GM21529 (cell line): ENCODE data around the gene BEST3.
A peak's percentile ranks its signal among the peaks of the same experiment; 100 is the strongest.

ENCODE experiments used
- ATAC-seq: cut with Tn5 transposase; IDR thresholded peaks from one replicate; pipeline ENCODE4 v1.9.1; 2021; ENCODE audit not compliant: unreplicated experiment

BEST3 gene

GRCh38 chr12:69698769-69699540 is at the start of gene BEST3:
TSS of gene BEST3 (minus strand) at chr12:69699303. CDS start at chr12:69697798, 1,505 bp downstream.
- no peak for ATAC-seq

DNA sequence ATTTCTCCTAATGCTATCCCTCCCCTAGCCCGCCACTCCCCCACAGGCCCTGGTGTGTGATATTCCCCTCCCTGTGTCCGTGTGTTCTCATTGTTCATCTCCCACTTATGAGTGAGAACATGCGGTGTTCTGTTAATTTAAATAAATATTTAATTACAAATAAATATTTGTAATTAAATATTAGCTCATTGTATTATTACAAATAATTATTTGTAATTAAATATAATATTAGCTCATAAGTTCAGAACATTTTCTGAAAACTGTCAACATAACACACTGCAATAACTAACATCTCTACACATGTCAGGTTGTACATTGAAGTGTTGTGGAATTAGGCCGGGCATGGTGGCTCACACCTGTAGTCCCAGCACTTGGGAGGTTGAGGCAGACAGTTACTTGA is 45.0 kb upstream of the BEST3 start:
- ATAC-seq, result no peak

DNA sequence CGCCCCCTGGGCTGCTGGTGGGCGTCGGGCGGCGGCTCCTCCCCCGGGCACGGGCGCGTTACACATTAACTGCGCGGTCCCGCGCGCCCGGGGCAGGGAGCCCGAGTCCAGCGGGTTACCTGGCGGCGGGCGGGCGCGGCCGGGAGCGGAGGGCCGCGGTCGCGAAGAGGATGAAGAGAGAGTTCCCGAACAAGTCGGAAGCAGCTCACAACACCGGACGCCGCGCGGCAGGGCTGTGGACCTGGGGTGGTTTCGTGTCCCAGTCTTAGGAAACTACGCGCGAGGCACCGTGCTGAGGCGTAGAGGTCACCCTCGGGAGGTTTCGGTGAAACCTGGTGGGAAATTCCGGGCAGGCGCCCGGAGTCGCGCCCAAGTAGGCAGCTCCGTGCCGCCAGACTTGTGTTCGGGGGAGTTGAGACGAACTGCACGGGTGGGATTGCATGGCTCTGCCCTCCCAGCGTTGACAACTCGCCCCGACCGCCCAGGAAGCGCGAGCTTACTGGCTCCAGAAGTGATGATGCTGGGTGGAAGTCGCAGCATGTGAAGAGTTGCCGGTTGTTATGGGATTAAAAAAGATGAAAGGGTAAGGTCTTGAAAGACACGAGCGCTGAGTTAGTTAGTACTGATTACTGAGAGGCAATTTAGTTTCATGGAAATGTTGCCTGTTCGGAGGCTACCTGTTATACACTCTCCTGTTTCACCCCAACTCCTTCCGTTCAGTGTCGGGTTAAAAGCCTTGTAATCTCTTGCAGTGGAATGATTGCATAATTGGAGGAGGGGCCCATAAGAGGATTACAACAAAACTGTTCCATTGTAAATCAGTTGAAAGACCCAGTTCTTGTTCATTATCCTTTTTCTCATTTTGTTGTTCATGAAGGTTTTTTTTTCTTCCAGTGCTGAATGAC is 40.4 kb upstream of the BEST3 start:
- ATAC-seq, result peak; percentile 41

GRCh38 chr12:69738351-69739286 is 39.5 kb upstream of the BEST3 start, which contains the start of gene RAB3IP:
TSS of gene RAB3IP (plus strand) at chr12:69738860. CDS start at chr12:69755409, 16,549 bp downstream.
- peak; percentile 80 for ATAC-seq

GRCh38 chr12:69733638-69734037 is 34.5 kb upstream of the BEST3 start:
- ATAC-seq, result no peak

GRCh38 chr12:69732088-69732487 is 33.0 kb upstream of the BEST3 start:
- no peak for ATAC-seq

GRCh38 chr12:69726922-69727321 is 27.8 kb upstream of the BEST3 start:
- ATAC-seq, result no peak

- no peak for ATAC-seq
Observed at GRCh38 chr12:69720750-69721149, 21.6 kb upstream of the BEST3 start.

DNA sequence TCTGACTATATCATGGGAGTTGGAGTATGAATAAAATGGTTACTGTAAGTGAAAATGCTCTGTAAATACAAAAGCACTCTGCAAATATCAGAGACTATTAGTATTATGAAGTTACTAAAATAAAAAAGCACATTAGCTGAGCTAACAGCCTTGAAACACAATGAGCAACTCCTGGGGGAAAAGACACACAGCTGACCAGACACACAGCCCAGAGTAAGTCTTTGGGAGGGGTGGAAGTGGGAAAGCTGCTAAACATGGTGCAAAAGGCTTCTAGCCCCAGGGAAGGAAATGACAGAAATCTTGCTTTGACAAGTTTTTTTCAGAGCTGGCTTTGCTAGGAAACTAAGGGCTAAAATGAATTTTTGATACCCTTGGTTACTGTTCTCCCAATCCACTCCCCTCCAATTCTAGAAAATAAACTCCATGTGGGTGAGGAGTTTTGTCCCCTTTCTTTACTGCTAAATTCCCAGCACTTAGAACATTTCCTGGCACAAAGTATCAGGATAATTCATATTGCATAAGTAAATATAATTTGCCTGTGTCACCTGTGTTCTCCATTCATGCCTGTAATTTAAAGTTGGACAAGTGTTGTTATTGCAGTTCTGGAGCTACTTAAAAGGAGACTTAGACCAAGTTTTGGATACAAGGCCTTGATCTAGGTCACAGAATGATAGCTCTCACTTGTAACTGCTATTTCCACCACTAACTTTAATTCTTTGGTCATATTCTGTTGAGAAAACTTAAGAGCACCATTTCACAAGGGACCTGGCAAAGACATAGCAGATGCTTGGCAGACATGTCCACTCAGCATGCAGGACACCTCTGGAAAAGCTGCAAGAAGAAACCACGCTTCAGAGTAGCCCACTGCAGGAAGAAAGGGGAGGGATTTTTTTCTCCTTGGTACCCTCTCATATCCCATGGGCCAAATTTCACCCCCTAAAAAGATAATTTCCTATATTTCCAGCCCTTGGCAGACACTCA is 20.5 kb upstream of the BEST3 start:
- no peak for ATAC-seq

- no peak for ATAC-seq
Observed at GRCh38 chr12:69714542-69714941, 15.4 kb upstream of the BEST3 start.

- ATAC-seq, result no peak
Observed at GRCh38 chr12:69712826-69713225, 13.7 kb upstream of the BEST3 start.

DNA sequence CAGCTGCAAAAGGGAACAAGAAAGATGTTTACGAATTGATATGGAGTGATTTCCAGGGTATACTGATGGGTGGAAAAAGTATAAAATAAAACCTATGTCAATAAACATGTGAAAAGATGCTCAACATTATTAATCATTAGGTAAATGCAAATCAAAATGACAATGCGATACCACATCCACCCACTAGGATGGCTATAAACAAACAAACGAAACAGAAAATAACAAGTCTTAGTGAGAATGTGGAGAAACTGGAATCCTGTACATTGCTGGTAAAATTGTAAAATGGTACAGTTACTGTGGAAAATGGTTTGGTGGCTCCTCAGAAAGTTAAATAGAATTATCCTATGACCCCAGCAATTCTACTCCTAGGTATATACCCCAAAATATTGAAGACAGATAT is 9.5 kb upstream of the BEST3 start:
- ATAC-seq, result no peak

DNA sequence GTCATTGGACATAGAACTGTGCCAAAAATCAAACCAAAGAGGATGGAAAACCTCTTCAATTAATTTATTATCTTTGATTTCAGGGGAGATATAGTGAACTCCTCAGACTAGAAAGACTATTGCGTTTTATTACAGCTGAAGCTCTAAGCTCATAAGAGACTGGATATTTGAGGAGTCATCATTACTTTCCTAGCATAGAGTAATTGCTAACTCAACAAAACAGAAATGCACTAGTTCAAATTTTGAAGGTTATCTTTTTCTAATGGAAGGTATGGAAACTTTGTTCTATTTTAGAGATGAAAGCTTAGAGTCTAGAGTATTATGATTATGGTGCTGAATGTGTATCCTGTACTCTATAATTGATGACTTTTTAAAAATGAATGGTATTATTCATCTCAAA is 5.3 kb upstream of the BEST3 start:
- no peak for ATAC-seq

DNA sequence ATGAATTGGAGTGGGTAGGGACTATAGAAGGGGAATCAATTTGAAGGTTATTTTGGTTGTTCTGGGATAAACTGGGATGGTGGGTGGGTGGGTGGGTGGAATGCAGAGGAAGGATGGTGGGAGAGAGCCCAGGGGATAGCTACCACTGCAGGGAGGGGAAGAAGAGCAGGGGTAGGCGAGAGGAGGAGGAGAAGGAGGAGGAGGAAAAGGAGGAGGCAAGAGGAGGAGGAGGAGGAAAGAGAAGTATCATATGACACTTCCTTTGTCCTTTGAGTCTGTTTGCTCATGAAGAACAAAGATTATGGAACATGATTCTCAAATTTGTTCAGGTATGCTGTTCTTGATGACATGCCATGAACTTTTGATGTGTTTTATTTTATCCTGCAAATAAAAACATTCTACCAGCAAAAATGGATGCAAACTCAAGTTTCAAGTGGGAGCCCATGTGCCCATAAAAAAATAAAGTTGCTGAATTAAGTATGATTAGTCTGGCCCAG is 4.1 kb upstream of the BEST3 start:
- ATAC-seq, result no peak

GRCh38 chr12:69701826-69702225 is 2.7 kb upstream of the BEST3 start:
- ATAC-seq, result no peak

DNA sequence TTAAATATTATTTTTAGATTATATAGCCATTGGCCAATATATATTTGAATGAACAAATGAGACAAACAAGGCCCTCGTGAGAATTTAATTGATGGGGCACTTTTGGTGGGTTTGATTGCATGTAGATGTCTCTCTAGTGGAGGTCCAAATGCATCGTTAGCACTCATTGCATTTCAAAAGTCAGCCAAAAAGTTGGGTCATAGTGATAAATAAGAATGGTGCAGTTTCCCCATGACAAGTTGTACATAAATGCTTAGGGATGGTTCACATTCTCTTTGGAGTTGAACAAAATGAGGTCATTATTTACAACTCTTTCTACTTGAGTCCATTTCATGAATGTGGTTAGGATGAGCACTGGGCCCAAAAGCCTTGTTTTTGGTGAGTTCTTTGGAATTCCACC is 1.0 kb downstream of the BEST3 start:
- ATAC-seq, result no peak

DNA sequence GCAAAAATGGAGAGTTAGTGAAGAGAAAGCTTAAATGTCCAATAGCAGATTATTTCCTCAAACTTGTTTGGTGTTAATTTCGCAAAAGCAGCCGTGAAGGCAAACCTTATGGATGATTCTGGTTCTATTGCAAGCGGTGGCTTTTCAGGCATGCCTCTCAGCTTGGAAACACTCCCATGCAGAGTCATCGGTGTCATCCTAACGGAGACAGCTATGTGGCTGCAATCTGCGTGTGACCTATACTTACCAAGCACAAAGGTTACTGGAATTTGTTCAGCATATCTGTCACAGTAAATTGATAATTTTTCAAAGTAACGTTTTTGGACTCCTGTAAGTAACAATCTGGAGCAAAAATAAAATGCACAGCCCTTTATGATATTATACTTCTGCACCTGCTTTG is 5.0 kb downstream of the BEST3 start:
- no peak for ATAC-seq

- no peak for ATAC-seq
Observed at GRCh38 chr12:69689638-69690037, 9.5 kb downstream of the BEST3 start.
